Astrocyte (in vitro differentiated cells and primary cell): ENCODE data around the gene TMEM63C. TPM values are rescaled to one million over a fixed set of nuclear protein-coding genes. Genes with fewer than 3 reads are reported as not detected.

ENCODE experiments used
- DNase-seq: peaks from one replicate; pipeline ENCODE4 v3.0.0-alpha.2; 2010; ENCODE audit warnings: low read depth
- FAIRE-seq: peaks from 2 replicates; lab custom pipeline; 2011; peaks lifted over from hg19 to GRCh38; lab: Jason Lieb, UNC
- H2AFZ ChIP-seq: 2 replicates; pipeline ENCODE4 v1.6.0; 2012; ENCODE audit warnings: low read depth, low read length, inconsistent platforms
- H3K27ac ChIP-seq: 2 replicates; pipeline ENCODE4 v1.5.1; 2011; ENCODE audit warnings: low read depth, low read length, inconsistent platforms
- H3K27me3 ChIP-seq: 2 replicates; pipeline ENCODE4 v1.6.0; 2011; ENCODE audit warnings: low read length, inconsistent platforms; ENCODE audit not compliant: insufficient read depth
- H3K36me3 ChIP-seq: 2 replicates; pipeline ENCODE4 v1.5.1; 2011; ENCODE audit warnings: low read length, inconsistent platforms; ENCODE audit not compliant: insufficient read depth
- H3K4me1 ChIP-seq: 2 replicates; pipeline ENCODE4 v1.5.1; 2011; ENCODE audit warnings: low read length, inconsistent platforms; ENCODE audit not compliant: insufficient read depth
- H3K4me2 ChIP-seq: 2 replicates; pipeline ENCODE4 v1.6.0; 2012; ENCODE audit warnings: low read length, inconsistent platforms
- H3K4me3 ChIP-seq: 2 replicates; pipeline ENCODE4 v1.5.1; 2011; ENCODE audit warnings: low read depth, mild to moderate bottlenecking, low read length, inconsistent platforms; ENCODE audit not compliant: insufficient read depth
- H3K79me2 ChIP-seq: 2 replicates; pipeline ENCODE4 v1.6.0; 2012; ENCODE audit warnings: mild to moderate bottlenecking, low read length, inconsistent platforms; ENCODE audit not compliant: insufficient read depth
- H3K9ac ChIP-seq: 2 replicates; pipeline ENCODE4 v1.6.0; 2012; ENCODE audit warnings: mild to moderate bottlenecking, low read length, inconsistent platforms
- H3K9me3 ChIP-seq: 2 replicates; pipeline ENCODE4 v1.5.1; 2012; ENCODE audit warnings: low read depth, mild to moderate bottlenecking, low read length, inconsistent platforms; ENCODE audit not compliant: insufficient read depth
- H4K20me1 ChIP-seq: 2 replicates; pipeline ENCODE4 v1.6.0; 2012; ENCODE audit warnings: low read length, inconsistent platforms; ENCODE audit not compliant: insufficient read depth
- H3K27ac Mint-ChIP-seq: one replicate; pipeline ENCODE4 v1.8.0; 2021; ENCODE audit warnings: mild to moderate bottlenecking, mixed read lengths; ENCODE audit not compliant: unreplicated experiment
- H3K27me3 Mint-ChIP-seq: one replicate; pipeline ENCODE4 v1.8.0; 2021; ENCODE audit warnings: low read depth, mixed read lengths; ENCODE audit not compliant: unreplicated experiment
- H3K36me3 Mint-ChIP-seq: one replicate; pipeline ENCODE4 v1.8.0; 2021; ENCODE audit warnings: low read depth, mixed read lengths; ENCODE audit not compliant: unreplicated experiment
- H3K4me1 Mint-ChIP-seq: one replicate; pipeline ENCODE4 v1.8.0; 2021; ENCODE audit warnings: low read depth, mixed read lengths; ENCODE audit not compliant: unreplicated experiment
- H3K4me3 Mint-ChIP-seq: one replicate; pipeline ENCODE4 v1.8.0; 2021; ENCODE audit warnings: mild to moderate bottlenecking, moderate library complexity, mixed read lengths; ENCODE audit not compliant: unreplicated experiment
- H3K9me3 Mint-ChIP-seq: one replicate; pipeline ENCODE4 v1.8.0; 2021; ENCODE audit warnings: mild to moderate bottlenecking, mixed read lengths; ENCODE audit not compliant: unreplicated experiment
- EZH2 ChIP-seq: IDR thresholded peaks from 2 replicates; pipeline ENCODE4 v1.6.1; 2012; ENCODE audit warnings: mild to moderate bottlenecking, low read length, inconsistent platforms; ENCODE audit not compliant: insufficient read depth
- total RNA-seq: library from RNA; stranded (reverse); gene quantifications from 2 replicates; pipeline ENCODE4 v1.2.1, GENCODE V29; 2021
- TF ChIP-seq, protein P1 (sequence below): IDR thresholded peaks from 2 replicates; pipeline ENCODE4 v1.5.1; 2011; ENCODE audit warnings: low read depth, mild to moderate bottlenecking, inconsistent platforms, low read length, moderate library complexity; ENCODE audit not compliant: insufficient read depth

The TMEM63C gene
- total RNA-seq, 1 donor from 2014 or later, result 11.3 TPM

DNA sequence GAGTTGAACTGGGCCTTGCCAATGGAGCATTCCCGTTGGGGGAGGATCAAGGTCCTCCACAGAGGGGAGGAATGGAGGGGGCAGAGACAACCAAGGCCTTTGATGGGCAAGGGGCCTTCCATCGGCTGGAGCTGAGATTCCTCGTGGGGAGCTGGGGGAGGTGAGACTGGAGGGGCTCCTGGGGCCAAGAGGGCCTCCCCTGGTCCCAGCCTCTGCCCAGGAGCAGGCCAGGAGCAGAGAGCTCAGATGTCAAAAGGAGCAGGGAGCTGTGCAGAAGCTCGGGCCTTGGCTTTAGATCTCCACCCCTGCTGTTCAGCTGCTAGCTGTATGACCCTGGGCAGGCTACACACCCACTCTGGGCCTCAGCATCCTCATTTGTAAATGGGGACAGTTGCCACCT, 24.0 kb downstream of the TMEM63C start:
- no peak overlapping the region for H3K4me3 ChIP-seq
- TF ChIP-seq, protein P1, sequence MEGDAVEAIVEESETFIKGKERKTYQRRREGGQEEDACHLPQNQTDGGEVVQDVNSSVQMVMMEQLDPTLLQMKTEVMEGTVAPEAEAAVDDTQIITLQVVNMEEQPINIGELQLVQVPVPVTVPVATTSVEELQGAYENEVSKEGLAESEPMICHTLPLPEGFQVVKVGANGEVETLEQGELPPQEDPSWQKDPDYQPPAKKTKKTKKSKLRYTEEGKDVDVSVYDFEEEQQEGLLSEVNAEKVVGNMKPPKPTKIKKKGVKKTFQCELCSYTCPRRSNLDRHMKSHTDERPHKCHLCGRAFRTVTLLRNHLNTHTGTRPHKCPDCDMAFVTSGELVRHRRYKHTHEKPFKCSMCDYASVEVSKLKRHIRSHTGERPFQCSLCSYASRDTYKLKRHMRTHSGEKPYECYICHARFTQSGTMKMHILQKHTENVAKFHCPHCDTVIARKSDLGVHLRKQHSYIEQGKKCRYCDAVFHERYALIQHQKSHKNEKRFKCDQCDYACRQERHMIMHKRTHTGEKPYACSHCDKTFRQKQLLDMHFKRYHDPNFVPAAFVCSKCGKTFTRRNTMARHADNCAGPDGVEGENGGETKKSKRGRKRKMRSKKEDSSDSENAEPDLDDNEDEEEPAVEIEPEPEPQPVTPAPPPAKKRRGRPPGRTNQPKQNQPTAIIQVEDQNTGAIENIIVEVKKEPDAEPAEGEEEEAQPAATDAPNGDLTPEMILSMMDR, result no peak
- no peak for TF ChIP-seq EZH2
- Mint-ChIP-seq H3K4me1 (no peaks in the 10 kb centered on the region), H3K27me3 (peaks cover 28% of the 10 kb centered on the region), H3K36me3 (peaks cover 10% of the 10 kb centered on the region), H3K27ac (no peak overlapping the region), H3K4me3 (no peak overlapping the region), H3K9me3 (peaks cover 1% of the 10 kb centered on the region)
- no peak overlapping the region for H3K9ac ChIP-seq
- H3K4me1 ChIP-seq, result no peaks in the 10 kb centered on the region
- H3K36me3 ChIP-seq, result no peaks in the 10 kb centered on the region
- no peak overlapping the region for H3K4me2 ChIP-seq
- H3K27ac ChIP-seq, result no peak overlapping the region
- no peak for FAIRE-seq
- no peak for DNase-seq
- no peak overlapping the region for H2AFZ ChIP-seq
- H3K9me3 ChIP-seq, result no peaks in the 10 kb centered on the region
- peaks cover 16% of the 10 kb centered on the region for H4K20me1 ChIP-seq
- peaks cover 4% of the 10 kb centered on the region for H3K27me3 ChIP-seq
- no peaks in the 10 kb centered on the region for H3K79me2 ChIP-seq

DNA sequence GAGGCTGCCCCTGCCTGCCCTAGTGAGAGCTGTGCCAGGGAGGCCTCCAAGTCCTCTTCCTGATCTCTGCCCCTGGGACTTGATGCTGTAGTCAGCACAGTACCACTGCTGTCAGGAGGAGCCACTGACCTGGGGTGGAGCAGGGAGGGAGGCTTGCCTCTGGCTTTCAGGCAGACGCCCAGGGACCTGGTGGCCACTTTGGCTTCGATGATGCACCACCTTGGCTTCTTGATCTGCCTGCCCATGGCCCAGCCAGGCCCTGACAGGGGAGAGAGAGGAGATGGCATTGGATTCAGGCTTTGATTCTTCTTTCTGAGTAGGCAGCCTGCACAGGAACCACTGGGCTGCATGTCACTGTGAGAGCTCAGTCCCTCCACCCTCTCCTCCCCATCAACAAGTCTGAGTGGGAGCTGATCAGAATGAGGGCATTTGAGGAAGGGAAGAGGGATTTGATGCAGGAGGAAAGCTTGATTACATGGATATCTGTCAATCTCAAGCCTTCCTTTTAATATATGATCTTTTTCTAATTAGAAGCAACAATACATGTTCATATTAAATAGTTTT, 24.7 kb downstream of the TMEM63C start:
- peaks cover 27% of the 10 kb centered on the region for H3K27me3 Mint-ChIP-seq
- Histone ChIP-seq H3K4me3 (no peak overlapping the region), H2AFZ (no peak overlapping the region), H3K4me1 (no peaks in the 10 kb centered on the region), H3K27me3 (peaks cover 4% of the 10 kb centered on the region), H4K20me1 (peaks cover 16% of the 10 kb centered on the region), H3K4me2 (no peak overlapping the region), H3K79me2 (no peaks in the 10 kb centered on the region), H3K27ac (no peak overlapping the region), H3K9ac (no peak overlapping the region), H3K36me3 (no peaks in the 10 kb centered on the region), H3K9me3 (no peaks in the 10 kb centered on the region)
- no peak overlapping the region for H3K4me3 Mint-ChIP-seq
- FAIRE-seq (no peak), DNase-seq (no peak)
- peaks cover 3% of the 10 kb centered on the region for H3K36me3 Mint-ChIP-seq
- TF ChIP-seq, protein P1, result no peak
- TF ChIP-seq EZH2, result no peak
- H3K27ac Mint-ChIP-seq, result no peak overlapping the region
- H3K9me3 Mint-ChIP-seq, result peaks cover 1% of the 10 kb centered on the region
- no peaks in the 10 kb centered on the region for H3K4me1 Mint-ChIP-seq

DNA sequence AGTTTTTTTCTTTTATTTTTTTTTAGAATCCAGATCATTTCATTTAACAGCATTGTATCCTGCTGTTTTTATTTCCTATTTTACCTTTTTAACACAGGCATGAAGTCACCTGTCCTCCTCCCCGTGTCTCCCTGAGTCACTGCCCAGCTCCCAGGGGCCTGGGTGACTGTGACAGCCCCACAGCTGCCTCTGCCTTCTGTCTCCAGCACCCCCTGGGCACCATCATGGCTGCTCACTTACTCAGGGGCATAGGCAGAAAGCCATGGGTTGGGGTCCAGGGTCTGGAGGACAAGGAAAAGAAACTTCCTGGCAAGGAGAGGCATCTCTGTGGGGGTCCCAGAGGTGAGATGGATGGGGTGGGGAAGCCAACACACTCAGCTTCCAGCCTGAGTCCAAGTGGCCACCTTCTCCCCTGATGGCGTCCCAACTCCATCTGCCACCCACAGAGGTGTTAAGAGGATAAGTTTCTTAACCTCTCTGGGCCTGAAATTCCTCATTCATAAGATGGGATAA, 25.3 kb downstream of the TMEM63C start:
- H3K9ac ChIP-seq, result no peak overlapping the region

More for the DNA sequence above, 25.3 kb downstream of the TMEM63C start:
- Histone ChIP-seq H3K36me3 (no peaks in the 10 kb centered on the region), H2AFZ (no peak overlapping the region), H4K20me1 (peaks cover 16% of the 10 kb centered on the region), H3K79me2 (no peaks in the 10 kb centered on the region), H3K4me3 (no peak overlapping the region), H3K27me3 (peaks cover 4% of the 10 kb centered on the region), H3K9me3 (no peaks in the 10 kb centered on the region), H3K27ac (no peak overlapping the region), H3K4me1 (no peaks in the 10 kb centered on the region), H3K4me2 (no peak overlapping the region)
- no peaks in the 10 kb centered on the region for H3K4me1 Mint-ChIP-seq
- no peak overlapping the region for H3K4me3 Mint-ChIP-seq
- H3K27me3 Mint-ChIP-seq, result peaks cover 31% of the 10 kb centered on the region
- peaks cover 1% of the 10 kb centered on the region for H3K9me3 Mint-ChIP-seq
- DNase-seq, result no peak
- TF ChIP-seq, protein P1, result no peak
- no peak for TF ChIP-seq EZH2
- no peak overlapping the region for H3K27ac Mint-ChIP-seq
- H3K36me3 Mint-ChIP-seq, result peaks cover 2% of the 10 kb centered on the region
- no peak for FAIRE-seq
